Measurements from ENCODE around the gene UBR4.

Gene UBR4

DNA sequence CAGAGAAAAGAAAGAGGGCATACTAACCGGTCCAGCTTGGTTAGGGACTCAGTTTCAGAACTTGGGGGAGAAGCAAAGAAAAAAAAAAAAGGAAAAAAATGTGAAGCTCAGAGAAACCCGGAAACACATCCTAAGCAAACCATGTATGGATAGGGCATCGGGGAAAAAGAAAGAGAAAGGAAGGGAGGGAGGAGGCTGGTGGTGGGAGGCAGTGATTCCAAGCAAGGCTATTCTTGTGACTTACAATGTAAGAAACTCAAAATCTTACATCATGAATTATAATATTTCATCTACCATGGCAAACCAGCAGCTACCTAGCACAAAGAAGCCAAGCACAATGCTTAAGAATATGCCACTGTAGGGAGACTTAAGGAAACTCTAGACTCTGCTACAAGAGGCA lies 60.3 kb downstream of the UBR4 start:
- DNase-seq (ENCODE audit: low read depth in 1 of 2, low spot score in 1 of 2) = no peak

DNA sequence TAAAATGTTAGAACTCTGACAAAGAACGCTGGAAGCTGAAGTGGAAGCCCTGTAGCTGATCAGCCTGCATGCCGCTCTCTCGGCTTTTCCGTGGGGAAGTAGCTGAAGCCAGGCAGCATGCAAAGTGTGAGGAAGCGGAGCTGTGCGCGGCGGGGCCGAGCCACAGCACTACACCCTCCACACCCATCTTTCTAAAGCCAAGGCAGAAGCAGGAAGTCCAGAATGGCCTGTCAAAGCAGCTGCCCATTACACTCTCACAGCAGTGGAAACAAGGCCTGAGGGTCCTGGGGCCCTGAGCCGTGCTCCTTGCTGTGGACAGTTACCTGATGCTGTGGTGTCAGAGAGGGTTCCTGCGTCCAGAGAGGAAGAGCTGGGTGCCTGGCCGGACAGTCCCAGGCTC lies 69.6 kb downstream of the UBR4 start:
- no peak for DNase-seq (ENCODE audit: low read depth in 1 of 2, low spot score in 1 of 2)

DNA sequence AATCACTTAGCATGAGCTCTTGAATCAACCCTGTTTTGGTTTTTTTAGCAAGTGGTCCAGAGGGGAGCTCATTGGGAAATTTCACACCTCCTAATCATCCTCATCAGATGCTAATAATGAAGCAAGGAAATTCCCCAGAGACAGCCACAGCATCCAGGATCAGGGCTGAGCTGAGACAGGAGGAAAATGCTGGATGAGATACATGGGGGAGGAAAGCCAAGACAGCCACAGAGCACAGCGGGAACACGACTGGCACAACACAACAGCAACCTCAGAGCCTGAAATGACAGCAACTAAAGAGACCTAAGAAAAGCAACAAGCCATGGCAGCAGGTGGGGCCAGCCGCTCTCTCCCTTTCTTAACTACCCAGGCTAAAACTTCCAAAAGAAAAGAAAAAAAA lies 70.4 kb downstream of the UBR4 start:
- DNase-seq (ENCODE audit: low read depth in 1 of 2, low spot score in 1 of 2) = no peak

DNA sequence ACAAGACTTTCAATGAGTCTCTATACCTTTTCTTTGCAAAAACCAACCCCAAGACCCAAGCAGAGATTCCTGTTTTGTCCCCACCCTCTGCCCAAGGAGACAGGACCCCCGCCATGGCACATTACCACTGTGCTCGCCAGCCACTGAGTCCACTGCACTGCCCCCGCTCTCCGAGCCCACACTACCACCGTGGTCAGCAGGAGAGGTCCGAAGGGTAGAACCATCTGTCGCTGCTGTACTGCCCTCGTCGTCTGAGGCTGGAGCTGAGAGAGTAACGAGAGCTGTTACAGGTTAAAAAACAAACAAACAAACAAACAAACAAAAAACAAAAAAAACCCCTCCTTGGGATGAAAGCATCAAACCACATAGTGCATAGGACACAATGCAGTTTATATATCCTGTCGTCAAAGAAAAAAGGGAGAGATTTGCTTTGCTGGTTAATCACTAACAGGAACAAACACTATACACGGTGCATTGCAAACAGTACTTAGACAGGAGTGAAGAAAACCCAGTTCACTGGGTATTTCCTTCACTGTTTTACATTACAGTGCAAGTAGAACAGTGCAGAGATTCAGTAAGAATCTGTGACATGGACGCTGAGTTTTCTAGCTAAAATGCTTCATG lies 71.0 kb downstream of the UBR4 start:
- DNase-seq (ENCODE audit: low read depth in 1 of 2, low spot score in 1 of 2) = no peak

DNA sequence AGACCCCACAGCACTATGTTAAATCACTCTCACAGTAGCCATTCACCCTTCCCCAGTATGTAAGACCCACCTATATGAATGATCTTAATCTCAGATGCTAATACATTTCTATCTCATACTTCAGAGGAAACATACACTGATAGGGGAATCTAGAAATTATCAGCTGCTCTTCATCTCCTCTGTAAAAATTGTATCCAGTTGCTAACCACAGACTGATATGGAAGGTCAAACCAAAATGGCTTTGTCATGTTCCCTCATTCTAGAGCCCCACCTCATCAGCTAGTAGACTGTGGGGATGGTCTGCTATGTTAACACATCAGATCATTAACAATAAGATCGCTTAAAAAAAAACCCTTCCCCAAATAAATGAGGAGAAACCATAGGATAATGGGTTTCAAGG lies 71.7 kb downstream of the UBR4 start:
- no peak for DNase-seq (ENCODE audit: low read depth in 1 of 2, low spot score in 1 of 2)

DNA sequence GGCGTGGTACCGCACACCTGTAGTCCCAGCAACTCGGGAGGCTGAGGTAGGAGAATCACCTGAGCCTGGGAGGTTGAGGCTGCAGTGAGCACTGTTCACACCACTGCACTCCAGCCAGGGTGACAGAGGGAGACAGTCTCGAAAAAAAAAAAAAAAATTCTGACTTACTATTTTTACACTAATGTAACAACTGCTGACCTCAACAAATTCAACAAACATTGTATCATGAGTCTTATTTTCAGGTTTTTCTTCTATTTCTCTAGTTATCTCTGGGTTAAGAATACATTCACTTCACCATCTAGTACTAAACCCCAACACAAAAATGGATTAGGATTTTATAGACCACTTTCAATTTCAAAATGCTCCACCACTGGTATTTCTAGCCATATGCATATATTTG lies 72.9 kb downstream of the UBR4 start:
- DNase-seq (ENCODE audit: low read depth in 1 of 2, low spot score in 1 of 2) = no peak

DNA sequence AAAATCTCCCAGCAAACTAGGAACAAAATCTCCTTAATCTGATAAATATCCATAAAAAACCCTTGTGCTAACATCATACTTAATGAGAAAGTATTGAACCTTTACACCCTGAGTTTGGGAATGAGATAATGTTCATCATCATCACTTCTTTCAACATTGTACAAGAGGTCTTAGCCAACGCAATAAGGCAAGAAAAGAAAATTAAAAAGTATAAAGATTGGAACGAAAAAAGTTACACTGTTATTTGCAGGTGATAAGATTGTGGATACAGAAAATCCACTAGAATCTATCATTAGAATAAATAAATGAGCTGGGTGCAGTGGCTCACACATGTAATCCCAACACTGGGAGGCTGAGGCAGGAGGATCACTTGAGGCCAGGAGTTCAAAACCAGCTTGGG lies 76.7 kb downstream of the UBR4 start:
- no peak for DNase-seq (ENCODE audit: low read depth in 1 of 2, low spot score in 1 of 2)

DNA sequence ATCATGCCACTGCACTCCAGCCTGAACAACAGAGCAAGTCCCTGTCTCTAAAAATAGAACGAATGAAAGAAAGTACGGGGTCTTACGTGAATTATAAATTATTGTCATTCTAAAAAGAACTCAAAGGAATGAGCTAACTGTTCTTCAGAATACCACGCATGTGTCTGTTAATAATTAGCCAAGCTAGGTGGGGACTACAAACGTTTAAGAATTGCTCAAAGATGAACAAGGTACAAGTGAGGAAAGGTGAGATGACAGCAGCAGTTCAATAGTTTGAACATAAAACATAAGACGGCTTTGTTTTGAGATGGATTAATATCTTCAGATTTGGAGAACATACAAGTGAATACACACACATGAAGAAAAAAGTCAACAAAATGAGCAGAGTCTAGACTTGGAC lies 79.6 kb downstream of the UBR4 start:
- no peak for DNase-seq (ENCODE audit: low read depth in 1 of 2, low spot score in 1 of 2)

DNA sequence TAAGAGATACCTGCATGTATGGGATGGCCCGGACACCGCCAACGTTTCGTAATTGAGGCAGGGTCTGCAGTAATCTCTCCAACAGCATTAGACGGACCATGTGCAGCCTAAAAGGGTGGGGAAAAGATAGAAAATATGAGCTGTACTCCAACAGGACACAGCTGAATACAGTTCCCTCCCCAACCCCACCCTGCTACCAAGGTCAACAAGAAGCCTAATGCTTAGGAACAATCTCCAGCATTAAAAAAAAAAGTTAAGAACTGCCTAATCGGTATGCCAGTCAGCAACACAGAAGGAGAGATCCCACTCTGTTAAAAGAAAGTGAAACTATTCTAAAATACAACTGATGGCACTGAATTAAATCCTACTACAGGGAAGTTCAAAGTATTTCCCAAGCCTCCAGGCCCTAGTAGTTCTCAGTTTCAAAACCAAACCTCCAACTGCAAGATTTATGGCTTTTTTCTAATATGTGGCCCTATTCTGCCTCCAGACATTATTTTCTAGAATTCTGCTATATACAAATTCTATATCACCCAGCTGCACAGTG lies 81.0 kb downstream of the UBR4 start:
- DNase-seq (ENCODE audit: low read depth in 1 of 2, low spot score in 1 of 2) = no peak

DNA sequence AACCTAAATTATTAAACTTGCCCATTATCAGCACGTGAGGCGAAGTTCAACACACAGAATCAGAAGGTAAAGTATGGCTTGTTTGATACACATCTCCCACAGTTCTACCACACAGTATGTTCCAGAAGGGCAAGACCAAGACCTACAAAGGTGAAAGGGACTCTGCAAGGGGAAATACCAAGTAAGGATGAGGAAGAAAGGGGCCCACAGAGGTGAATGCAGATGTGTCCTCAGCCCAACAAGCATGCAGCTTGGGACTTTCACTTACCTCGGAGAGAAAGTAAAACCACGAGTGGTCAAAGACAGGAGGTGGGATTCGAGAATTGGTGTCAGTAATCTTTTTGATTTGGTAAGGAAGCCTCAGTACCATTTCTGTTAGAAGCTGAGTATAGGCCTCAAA lies 85.8 kb downstream of the UBR4 start:
- peak in 1 of 2 donors; percentile 21 for DNase-seq (ENCODE audit: low read depth in 1 of 2, low spot score in 1 of 2)

DNA sequence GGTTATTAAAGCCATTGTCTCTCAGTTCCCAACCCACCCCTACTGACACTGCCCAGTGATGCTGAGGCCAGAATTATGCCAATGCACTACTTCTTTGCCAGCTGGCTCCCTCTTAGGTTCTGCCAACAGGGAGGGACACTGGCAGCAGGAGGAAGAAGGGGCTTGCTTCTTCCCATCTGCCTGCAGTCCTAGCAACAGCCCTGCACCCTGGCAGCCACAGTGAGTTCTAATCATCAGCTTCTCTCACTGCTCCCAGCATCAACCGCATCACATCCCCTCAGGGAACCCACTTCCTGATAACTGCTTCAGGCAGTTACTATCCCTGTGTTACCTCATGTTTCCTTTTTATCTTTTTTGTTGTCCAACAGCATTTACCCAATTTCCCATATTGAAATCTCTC lies 86.2 kb downstream of the UBR4 start:
- peak in 1 of 2 donors; percentile 7 for DNase-seq (ENCODE audit: low read depth in 1 of 2, low spot score in 1 of 2)

DNA sequence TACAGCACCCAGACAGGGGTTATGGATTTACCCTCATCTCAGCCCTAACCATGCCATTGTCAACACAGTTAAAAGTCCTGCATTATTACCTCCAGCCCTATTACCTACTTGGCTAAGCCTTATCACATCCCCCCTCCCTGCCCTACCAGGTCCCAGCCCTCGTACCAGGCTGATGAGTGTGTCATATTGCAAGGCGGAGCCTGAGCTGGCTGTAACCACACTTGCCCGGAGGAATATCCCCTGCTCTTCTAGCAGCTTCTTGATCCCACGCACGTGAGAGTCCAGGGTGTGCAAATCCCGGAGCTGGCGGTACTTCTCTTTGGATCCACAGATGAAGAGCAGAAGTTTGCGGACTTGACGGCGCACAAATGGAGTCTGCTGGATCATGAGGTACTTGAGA lies 87.4 kb downstream of the UBR4 start:
- DNase-seq (ENCODE audit: low read depth in 1 of 2, low spot score in 1 of 2) = no peak

DNA sequence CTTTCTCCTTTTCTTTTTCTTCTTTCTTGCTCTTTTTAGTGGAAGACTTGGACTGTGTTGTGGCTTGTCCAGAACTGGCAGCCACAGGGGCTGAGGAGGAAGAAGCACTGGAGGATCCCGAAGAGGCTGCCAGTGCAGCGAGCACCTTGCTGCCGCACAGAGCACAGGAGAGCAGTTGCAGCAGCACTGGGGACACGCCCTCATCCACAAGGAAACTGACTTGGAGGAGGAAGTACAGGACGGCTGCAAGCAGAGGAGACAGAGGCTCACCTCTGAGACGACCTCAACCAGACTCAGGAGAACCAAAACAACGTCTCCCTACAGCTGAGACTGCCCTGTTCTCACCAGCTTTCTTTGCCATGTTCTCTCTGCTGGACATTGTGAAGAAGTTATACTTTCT lies 88.9 kb downstream of the UBR4 start:
- no peak for DNase-seq (ENCODE audit: low read depth in 1 of 2, low spot score in 1 of 2)

DNA sequence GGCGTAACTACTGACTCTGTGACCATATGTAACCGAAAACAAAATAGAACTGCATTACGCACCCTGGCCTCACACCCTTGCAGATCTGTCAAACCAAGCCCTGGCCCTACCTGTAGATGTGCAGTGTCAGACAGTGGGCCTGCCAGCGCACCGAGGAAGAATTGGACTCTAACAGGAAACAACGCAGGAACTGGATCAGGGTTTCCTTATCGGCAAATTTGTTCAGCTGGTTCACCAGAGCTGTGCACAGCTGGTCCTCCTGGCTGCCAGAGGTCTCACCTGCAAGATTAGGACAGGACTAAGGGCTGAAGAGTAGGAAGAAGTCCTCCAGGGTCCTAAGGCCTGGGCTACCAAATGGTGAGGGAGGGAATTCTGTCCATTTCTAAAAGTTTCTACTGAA lies 90.0 kb downstream of the UBR4 start:
- no peak for DNase-seq (ENCODE audit: low read depth in 1 of 2, low spot score in 1 of 2)

DNA sequence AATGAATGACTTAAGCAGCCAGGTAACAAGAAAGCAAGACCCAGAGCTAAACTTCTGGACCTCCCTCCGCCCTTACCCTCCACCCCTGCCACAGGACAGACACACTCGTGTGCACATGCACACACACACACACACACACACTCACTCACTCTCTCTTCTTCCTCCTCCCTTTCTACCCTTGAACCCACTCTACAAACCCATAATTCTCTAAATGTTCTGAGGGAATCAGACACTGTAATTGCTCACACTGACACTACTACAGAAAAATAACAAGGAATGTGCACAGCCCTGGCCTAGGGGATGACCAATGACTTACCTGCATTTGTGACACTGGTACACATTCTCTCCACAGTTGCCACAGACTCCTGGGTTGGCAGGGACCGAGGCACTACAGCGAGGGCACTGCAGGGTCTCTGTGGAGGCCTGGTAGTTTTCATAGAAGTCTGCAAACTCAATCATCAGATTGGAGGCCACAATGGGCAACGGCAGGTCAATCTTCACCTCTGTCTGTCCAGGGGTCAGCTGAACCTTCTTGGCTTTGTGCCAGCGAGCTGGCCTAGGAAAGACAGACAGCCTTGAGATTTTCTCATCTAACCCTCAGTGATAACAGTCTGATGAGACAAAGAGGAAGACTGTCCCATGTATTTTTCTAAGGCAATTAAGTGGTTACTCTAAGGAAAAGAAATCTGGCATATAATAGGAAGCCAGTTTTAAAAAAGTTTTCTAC lies 94.8 kb downstream of the UBR4 start:
- no peak for DNase-seq (ENCODE audit: low read depth in 1 of 2, low spot score in 1 of 2)

DNA sequence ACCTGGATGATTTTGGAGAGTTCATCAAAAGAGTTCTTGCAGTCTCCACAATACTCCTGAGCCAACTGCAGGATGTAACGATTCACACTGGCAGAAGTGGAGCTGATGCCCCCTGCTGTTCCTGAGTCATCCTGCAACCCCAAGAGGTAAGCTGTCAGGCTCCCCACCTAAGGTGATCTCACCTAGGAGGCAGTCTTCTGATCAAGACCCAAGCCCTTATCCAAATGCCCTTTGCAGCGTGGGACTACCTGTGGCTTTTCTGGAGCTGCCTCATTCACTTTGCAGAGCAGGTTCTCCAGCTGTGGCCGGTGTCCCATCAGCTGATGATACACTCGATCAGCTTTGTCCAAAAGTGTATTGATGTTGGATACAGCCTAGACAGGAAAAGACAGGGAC lies 96.4 kb downstream of the UBR4 start:
- DNase-seq (ENCODE audit: low read depth in 1 of 2, low spot score in 1 of 2) = peak in 1 of 2 donors; percentile 4

DNA sequence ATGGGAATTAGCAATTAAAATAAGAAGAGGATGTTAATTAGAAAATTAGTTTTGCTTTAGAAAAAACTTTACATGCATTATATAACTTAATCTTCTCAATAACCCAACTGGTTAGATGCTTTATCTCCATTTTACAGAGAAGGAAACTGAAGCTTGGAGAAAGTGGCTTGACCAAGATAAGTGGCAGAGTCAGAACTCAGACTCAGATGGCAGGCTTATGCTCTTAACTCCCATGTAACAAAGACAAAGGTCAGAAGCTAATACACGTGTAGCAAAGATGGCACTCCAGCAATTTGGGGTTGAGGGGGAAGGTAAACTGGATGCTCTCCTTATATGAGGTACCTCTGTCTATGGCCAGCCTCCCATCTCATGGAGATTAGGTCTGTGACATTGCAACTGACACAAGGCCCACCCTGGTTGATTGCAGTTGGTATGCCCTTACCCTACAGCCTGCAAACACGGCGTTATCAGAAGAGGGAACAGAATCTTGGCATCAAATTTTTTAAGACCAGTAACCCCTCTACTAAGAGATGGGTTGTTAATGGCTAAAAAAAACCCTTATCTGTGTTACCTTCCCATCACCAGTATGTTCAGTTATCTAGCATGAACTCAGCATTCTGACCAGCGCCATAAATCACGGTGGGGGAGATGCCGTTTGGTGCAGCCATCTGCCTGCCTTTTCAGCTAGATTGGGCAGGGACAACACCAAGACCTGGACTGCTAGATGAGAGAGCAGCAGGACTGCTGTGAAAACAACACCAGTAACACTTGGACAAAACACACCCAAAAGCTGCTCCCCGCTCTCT lies 97.0 kb downstream of the UBR4 start:
- no peak for DNase-seq (ENCODE audit: low read depth in 1 of 2, low spot score in 1 of 2)

DNA sequence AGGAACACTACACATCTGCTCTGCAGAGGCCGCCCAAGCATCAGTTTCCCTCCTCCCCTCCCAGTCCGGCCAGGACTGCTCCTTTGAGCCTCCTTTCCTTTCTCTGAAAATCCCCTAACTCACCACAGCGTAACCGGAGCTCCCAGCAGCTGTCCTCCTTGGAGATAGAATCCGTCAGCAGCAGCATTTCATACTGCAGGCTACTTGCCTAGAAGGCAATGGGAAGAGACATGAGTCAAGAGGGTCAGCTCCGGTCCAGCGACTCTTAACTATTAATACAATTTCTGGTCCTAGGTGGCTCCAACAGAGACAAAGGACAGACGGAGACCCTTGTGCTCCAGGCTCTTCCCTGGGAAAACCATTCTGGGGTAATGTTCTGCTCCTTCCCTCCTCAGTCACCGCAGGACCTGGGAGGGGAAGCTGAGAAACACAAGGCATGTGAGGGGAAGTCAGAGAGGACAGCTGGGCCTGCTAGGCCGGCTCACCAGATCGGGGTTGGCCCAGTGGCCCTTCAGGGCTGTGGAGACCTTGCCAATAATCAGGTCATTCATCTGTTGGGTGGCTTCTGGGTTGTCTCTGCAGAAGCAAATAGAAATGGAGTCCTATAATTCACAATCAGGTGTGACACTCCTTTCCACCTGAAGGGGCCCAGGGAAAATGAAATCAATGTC lies 99.7 kb downstream of the UBR4 start:
- no peak for DNase-seq (ENCODE audit: low read depth in 1 of 2, low spot score in 1 of 2)

DNA sequence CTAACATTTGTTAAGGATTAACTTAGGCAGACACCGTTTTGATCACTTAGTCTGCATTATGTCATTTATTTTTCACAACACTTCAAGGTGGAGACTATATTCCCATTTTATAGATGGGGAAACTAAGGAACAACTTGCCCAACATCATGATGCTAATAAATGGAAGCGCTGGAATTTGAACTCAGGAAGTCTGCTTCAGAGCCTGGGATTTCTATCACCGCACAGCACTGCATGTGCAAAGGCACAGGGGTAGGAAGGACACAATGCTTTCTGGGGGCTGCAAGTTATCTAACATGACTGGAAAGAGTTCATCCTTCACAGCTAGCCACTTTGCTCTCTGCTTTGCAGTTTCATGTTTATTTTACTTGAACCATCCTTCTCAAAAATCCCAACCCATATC lies 100.5 kb downstream of the UBR4 start:
- no peak for DNase-seq (ENCODE audit: low read depth in 1 of 2, low spot score in 1 of 2)

DNA sequence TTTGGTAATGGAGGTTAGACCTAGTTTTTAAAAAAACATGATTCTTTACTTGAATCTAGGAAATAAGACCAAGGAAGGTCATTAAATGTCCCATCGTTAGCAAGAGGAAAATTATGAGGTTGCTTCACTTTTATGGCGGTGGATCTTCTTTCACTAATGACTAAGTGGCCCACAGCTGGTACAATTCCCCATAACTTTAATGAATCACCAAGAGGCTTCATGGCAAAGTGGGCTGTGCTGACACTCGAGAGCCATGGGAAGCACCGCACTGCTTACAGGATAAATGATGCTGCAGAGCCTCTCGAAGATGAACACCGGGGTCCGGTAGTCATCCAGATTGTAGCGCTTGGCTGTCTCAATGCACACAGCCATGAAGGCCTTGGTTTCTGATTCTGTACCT lies 108.8 kb downstream of the UBR4 start:
- DNase-seq (ENCODE audit: low read depth in 1 of 2, low spot score in 1 of 2) = no peak

DNA sequence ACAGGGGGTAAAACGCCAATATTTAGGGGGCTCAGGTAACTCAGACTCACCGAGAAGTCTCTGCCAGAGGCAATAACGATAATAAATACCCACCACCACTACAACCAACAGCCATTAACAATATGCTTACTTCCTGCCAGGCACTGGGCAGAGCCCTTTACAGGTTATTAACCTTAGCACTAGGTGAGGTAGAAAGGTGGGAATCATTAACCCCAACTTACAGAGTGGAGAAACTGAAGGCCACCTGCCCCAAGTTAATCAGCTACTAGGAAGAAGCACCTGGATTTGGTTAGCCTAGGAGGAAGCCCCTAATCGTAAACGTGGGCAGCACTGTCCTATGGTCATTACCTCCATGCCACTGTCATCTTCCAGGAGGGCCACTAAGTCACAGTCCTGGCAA lies 110.0 kb downstream of the UBR4 start:
- DNase-seq (ENCODE audit: low read depth in 1 of 2, low spot score in 1 of 2) = no peak

DNA sequence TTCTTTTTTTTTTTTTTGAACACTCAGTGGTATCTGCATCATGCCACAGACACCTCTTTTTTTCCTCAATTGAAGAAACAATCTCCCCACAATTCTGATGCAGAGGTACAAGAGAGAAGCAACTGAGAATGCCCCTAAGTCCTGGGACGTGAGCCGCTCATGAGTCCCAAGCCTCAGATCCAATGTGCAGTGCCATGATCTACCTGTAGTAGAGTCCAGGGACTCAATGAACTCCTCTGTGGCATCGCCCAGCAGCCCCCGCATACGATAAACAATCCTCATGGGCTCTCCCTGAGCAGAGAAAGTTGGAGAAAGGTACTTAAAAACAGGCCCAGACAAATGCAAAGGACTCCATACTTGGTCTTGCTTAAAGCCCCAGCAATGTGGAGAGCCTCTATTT lies 113.1 kb downstream of the UBR4 start:
- DNase-seq (ENCODE audit: low read depth in 1 of 2, low spot score in 1 of 2) = no peak

Measured in activated CD4-positive, alpha-beta T cell treated with anti-CD3 and anti-CD28 coated beads, Interleukin-2, amount 50 U/mL, for 24 hours (primary cell).